Thyroid gland (tissue), 4 donors: ENCODE measurements around the gene ARHGEF37. TPM values are rescaled to one million over a fixed set of nuclear protein-coding genes. Genes with fewer than 3 reads are reported as not detected.
A peak's percentile ranks its signal among the peaks of the same experiment; 100 is the strongest.

Experiments used
- DNase-seq, 2 donors: peaks; one replicate each; pipeline ENCODE4 v3.0.0-alpha.2; 2019
- H3K27ac ChIP-seq, 3 donors: fragments of 200-600 bp; sonication (generic); 1 replicate in 2 of 3; 2 replicates in 1 of 3; pipeline ENCODE4 v1.5.1; 2016 to 2019; ENCODE audit warnings: mild to moderate bottlenecking in 1 of 3, moderate library complexity in 1 of 3
- H3K27me3 ChIP-seq: fragments of 200-600 bp; sonication (generic); one replicate; pipeline ENCODE4 v1.5.1; 2019
- H3K36me3 ChIP-seq, 2 donors: fragments of 200-600 bp; sonication (generic); one replicate each; pipeline ENCODE4 v1.5.1; 2016 to 2019
- H3K4me1 ChIP-seq, 2 donors: fragments of 200-600 bp; sonication (generic); one replicate each; pipeline ENCODE4 v1.5.1; 2017 to 2019
- H3K4me3 ChIP-seq, 3 donors: fragments of 200-600 bp; sonication (generic); replicated peaks in 1 of 3; 1 replicate in 2 of 3; 2 replicates in 1 of 3; pipeline ENCODE4 v1.5.1; 2016; ENCODE audit warnings: mild to moderate bottlenecking in 1 of 3
- H3K9me3 ChIP-seq: fragments of 200-600 bp; sonication (generic); one replicate; pipeline ENCODE4 v1.5.1; 2017
- CTCF ChIP-seq, 6 experiments: fragments of 200-600 bp in 3 of 6; fragments of 450-650 bp in 3 of 6; sonication (generic) in 3 of 6; IDR thresholded peaks; one replicate each; pipeline ENCODE4 v1.5.1; 2016 to 2019; ENCODE audit warnings: antibody characterized with exemption in 6 of 6, mild to moderate bottlenecking in 2 of 6, inconsistent platforms in 1 of 6, moderate library complexity in 1 of 6
- POLR2A ChIP-seq, 2 donors: fragments of 450-650 bp; IDR thresholded peaks; one replicate each; pipeline ENCODE4 v1.6.1; 2017; ENCODE audit warnings: antibody characterized with exemption in 2 of 2, mild to moderate bottlenecking in 2 of 2, moderate library complexity in 1 of 2
- WGBS, 2 donors: methylation state at CpG; one replicate each; pipeline ENCODE4 v1.1.5; 2017; 5-methylcytosine and 5-hydroxymethylcytosine counted together
- intact Hi-C: fragments of 100-400 bp; cut with DNase I; formaldehyde crosslinking; loops from one replicate; pipeline ENCODE4 v1.15.1; 2023
- total RNA-seq, 4 donors: library from RNA; depleted of rRNA; stranded (reverse); fragments of >200 nt; gene quantifications; one replicate each; pipeline ENCODE4 v1.2.3, GENCODE V29; 2016

Gene ARHGEF37
- total RNA-seq, 4 donors from 2014 or later: 4.4 to 6.2 (median 5.5) TPM

- no peaks in the 10 kb centered on the region for H3K36me3 ChIP-seq
- TF ChIP-seq POLR2A (IDR thresholded peaks at IDR 0.05) (no peak), CTCF (IDR thresholded peaks at IDR 0.05) (no peak)
- WGBS, 2 donors: 85 to 87% methylated on average over 8 of the region's 8 CpGs
- intact Hi-C loops: loop anchor here (10.0 kb wide), 1 partner anchor 361 kb away; no protein-coding TSS in a partner anchor
- H3K4me3 ChIP-seq: no peak overlapping the region
- no peak overlapping the region for H3K27ac ChIP-seq
- DNase-seq: no peak
- no peaks in the 10 kb centered on the region for H3K27me3 ChIP-seq
- H3K4me1 ChIP-seq: peaks cover 0 to 10% of the 10 kb centered on the region in 2 donors
- no peaks in the 10 kb centered on the region for H3K9me3 ChIP-seq
These were observed 52.4 kb downstream of the ARHGEF37 start for GRCh38 chr5:149633476-149634350.

GRCh38 chr5:149635394-149635793 lies 54.1 kb downstream of the ARHGEF37 start:
- TF ChIP-seq CTCF (IDR thresholded peaks at IDR 0.05) (no peak), POLR2A (IDR thresholded peaks at IDR 0.05) (no peak)
- H3K27me3 ChIP-seq: no peaks in the 10 kb centered on the region
- intact Hi-C loops: loop anchor here (5.0 to 10.0 kb wide), 2 partner anchors 192 to 359 kb away; no protein-coding TSS in a partner anchor
- H3K9me3 ChIP-seq: no peaks in the 10 kb centered on the region
- H3K36me3 ChIP-seq: no peaks in the 10 kb centered on the region
- 80 to 85% methylated on average over 2 of the region's 2 CpGs for WGBS, 2 donors
- H3K27ac ChIP-seq: no peak overlapping the region
- H3K4me1 ChIP-seq: peaks cover 0 to 10% of the 10 kb centered on the region in 2 donors
- H3K4me3 ChIP-seq: no peak overlapping the region
- no peak for DNase-seq

- 96 to 98% methylated on average over 5 of the region's 5 CpGs for WGBS, 2 donors
- Histone ChIP-seq H3K27me3 (no peaks in the 10 kb centered on the region), H3K4me3 (no peak overlapping the region), H3K4me1 (peaks cover 0 to 10% of the 10 kb centered on the region in 2 donors), H3K36me3 (no peaks in the 10 kb centered on the region), H3K27ac (no peak overlapping the region), H3K9me3 (no peaks in the 10 kb centered on the region)
- intact Hi-C loops: loop anchor here (5.0 to 10.0 kb wide), 2 partner anchors 191 to 358 kb away; no protein-coding TSS in a partner anchor
- no peak for DNase-seq
- TF ChIP-seq POLR2A (IDR thresholded peaks at IDR 0.05): no peak
- no peak for TF ChIP-seq CTCF (IDR thresholded peaks at IDR 0.05)
These were observed 55.0 kb downstream of the ARHGEF37 start for GRCh38 chr5:149636191-149636860.

- WGBS, 2 donors: 33 to 48% methylated on average over 6 of the region's 6 CpGs
- Histone ChIP-seq H3K4me3 (no peak overlapping the region), H3K36me3 (no peaks in the 10 kb centered on the region), H3K9me3 (no peaks in the 10 kb centered on the region), H3K4me1 (peaks cover 0 to 10% of the 10 kb centered on the region in 2 donors), H3K27ac (no peak overlapping the region), H3K27me3 (no peaks in the 10 kb centered on the region)
- peak; percentile 22 to 79 for DNase-seq
- TF ChIP-seq CTCF (IDR thresholded peaks at IDR 0.05) (peak; percentile 35 to 94 (median 66)), POLR2A (IDR thresholded peaks at IDR 0.05) (no peak)
- intact Hi-C loops: loop anchor here (5.0 to 10.0 kb wide), 2 partner anchors 190 to 358 kb away; no protein-coding TSS in a partner anchor
These were observed 55.6 kb downstream of the ARHGEF37 start for GRCh38 chr5:149636861-149637246.
